Keratinocyte (primary cell): ENCODE data around the gene TET2. TPM values are rescaled to one million over a fixed set of nuclear protein-coding genes. Genes with fewer than 3 reads are reported as not detected.
A peak's percentile ranks its signal among the peaks of the same experiment; 100 is the strongest.

Experiments
- DNase-seq: peaks from one replicate; pipeline ENCODE4 v3.0.0-alpha.2; 2011; ENCODE audit warnings: low read depth, missing footprints, low spot score
- FAIRE-seq: peaks from 2 replicates; lab custom pipeline; 2011; peaks lifted over from hg19 to GRCh38; lab: Jason Lieb, UNC
- H2AFZ ChIP-seq: 2 replicates; pipeline ENCODE4 v1.6.0; 2012; ENCODE audit warnings: low read length, control low read depth, inconsistent platforms; ENCODE audit not compliant: control insufficient read depth
- H3K27ac ChIP-seq: 2 replicates; pipeline ENCODE4 v1.5.1; 2011; ENCODE audit warnings: low read length; ENCODE audit not compliant: control insufficient read depth, insufficient read depth
- H3K27me3 ChIP-seq: 3 replicates; pipeline ENCODE4 v1.6.0; 2011; ENCODE audit warnings: low read length; ENCODE audit not compliant: control insufficient read depth, insufficient read depth; ENCODE audit errors: extremely low read depth
- H3K36me3 ChIP-seq, 2 experiments: 2 replicates in 1 of 2; 3 replicates in 1 of 2; pipeline ENCODE4 v1.5.1; 2011; ENCODE audit warnings: low read length in 2 of 2, mild to moderate bottlenecking in 1 of 2; ENCODE audit not compliant: control insufficient read depth in 2 of 2, insufficient read depth in 2 of 2; ENCODE audit errors: extremely low read depth in 1 of 2
- H3K4me1 ChIP-seq: 3 replicates; pipeline ENCODE4 v1.5.1; 2011; ENCODE audit warnings: low read length; ENCODE audit not compliant: control insufficient read depth, insufficient read depth; ENCODE audit errors: extremely low read depth
- H3K4me2 ChIP-seq: 3 replicates; pipeline ENCODE4 v1.6.0; 2011; ENCODE audit warnings: low read depth, low read length; ENCODE audit not compliant: control insufficient read depth, insufficient read depth; ENCODE audit errors: extremely low read depth
- H3K4me3 ChIP-seq, 3 experiments: fragments of 200-600 bp in 1 of 3; sonication (generic) in 1 of 3; 2 replicates in 2 of 3; 3 replicates in 1 of 3; pipeline ENCODE4 v1.5.1; 2011 to 2016; ENCODE audit warnings: low read length in 3 of 3, mild to moderate bottlenecking in 3 of 3, control low read depth in 2 of 3, inconsistent platforms in 1 of 3, low read depth in 1 of 3, mixed read lengths in 1 of 3, mixed run types in 1 of 3, moderate library complexity in 1 of 3; ENCODE audit not compliant: control insufficient read depth in 2 of 3, insufficient read depth in 2 of 3; ENCODE audit errors: extremely low read depth in 1 of 3
- H3K79me2 ChIP-seq: 2 replicates; pipeline ENCODE4 v1.6.0; 2012; ENCODE audit warnings: low read length; ENCODE audit not compliant: control insufficient read depth, insufficient read depth
- H3K9ac ChIP-seq: 3 replicates; pipeline ENCODE4 v1.6.0; 2011; ENCODE audit warnings: low read length; ENCODE audit not compliant: control insufficient read depth, insufficient read depth; ENCODE audit errors: extremely low read depth
- H3K9me1 ChIP-seq: 3 replicates; pipeline ENCODE4 v1.6.0; 2011; ENCODE audit warnings: low read length; ENCODE audit not compliant: control insufficient read depth, insufficient read depth; ENCODE audit errors: extremely low read depth
- H3K9me3 ChIP-seq: 2 replicates; pipeline ENCODE4 v1.5.1; 2012; ENCODE audit warnings: low read depth, low read length; ENCODE audit not compliant: control insufficient read depth
- H4K20me1 ChIP-seq: 3 replicates; pipeline ENCODE4 v1.6.0; 2011; ENCODE audit warnings: low read length; ENCODE audit not compliant: control insufficient read depth, insufficient read depth; ENCODE audit errors: extremely low read depth
- EZH2 ChIP-seq: IDR thresholded peaks from one replicate; pipeline ENCODE4 v1.6.1; 2012; ENCODE audit warnings: inconsistent platforms, mild to moderate bottlenecking, low read length, moderate library complexity
- dilution Hi-C: fragments of 300-500 bp; cut with MboI; formaldehyde crosslinking; loops from one replicate; pipeline ENCODE4 v1.7.0; 2020; ENCODE audit warnings: low sequenced_read_pairs; ENCODE audit not compliant: extremely low pct_ligation_motif_present
- polyA plus RNA-seq, 5 experiments: library from polyadenylated mRNA; depleted of rRNA in 3 of 5; stranded (reverse) in 3 of 5; stranded (forward) in 1 of 5; unstranded in 1 of 5; fragments of >200 nt; gene quantifications; 1 replicate in 1 of 5; 2 replicates in 3 of 5; 3 replicates in 1 of 5; pipeline versions ENCODE4 v1.2.1 to v1.2.3, GENCODE V29; 2011 to 2012; ENCODE audit warnings: missing spikeins in 2 of 5, low read depth in 1 of 5, low replicate concordance in 1 of 5
- TF ChIP-seq, protein P1 (sequence below), 3 experiments: IDR thresholded peaks in 1 of 3; conservative IDR thresholded peaks in 1 of 3; optimal IDR thresholded peaks in 1 of 3; 2 replicates in 2 of 3; 3 replicates in 1 of 3; pipeline versions ENCODE3 to v1.5.1; 2011; ENCODE audit warnings: low read length in 3 of 3, mild to moderate bottlenecking in 3 of 3, moderate library complexity in 2 of 3, control low read depth in 1 of 3, inconsistent platforms in 1 of 3; ENCODE audit not compliant: insufficient read depth in 2 of 3; ENCODE audit errors: extremely low read depth in 1 of 3

Gene TET2
- polyA plus RNA-seq, 1 donor (not counting 4 experiments of a cell fraction or from before 2014, with no cell fraction given), result 9.6 TPM

DNA sequence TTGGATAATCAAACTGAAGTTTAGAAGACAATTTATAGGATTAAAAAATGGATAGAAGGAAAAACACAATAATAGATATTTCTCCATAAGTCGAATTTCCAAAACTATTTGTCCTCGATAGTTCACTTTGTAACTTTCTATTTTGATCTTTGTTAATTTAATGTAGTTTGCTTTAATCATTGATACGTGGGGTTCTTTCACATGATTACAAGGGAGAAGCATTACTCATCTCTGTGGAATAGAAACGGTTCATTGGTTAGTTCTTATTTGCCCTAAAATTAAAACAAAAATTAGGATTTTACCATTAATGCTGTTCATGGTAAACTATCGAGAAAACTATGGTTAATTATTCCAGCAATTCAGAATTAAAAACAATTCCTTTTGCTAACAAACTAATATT is 2.1 kb downstream of the TET2 start:
- H4K20me1 ChIP-seq, result no peaks in the 10 kb centered on the region
- H3K9me3 ChIP-seq, result no peaks in the 10 kb centered on the region
- no peak overlapping the region for H2AFZ ChIP-seq
- peak overlapping the region; percentile 93 for H3K4me2 ChIP-seq
- DNase-seq (no peak), FAIRE-seq (no peak)
- peak overlapping the region; percentile 99 for H3K9ac ChIP-seq
- H3K9me1 ChIP-seq, result peaks cover 3% of the 10 kb centered on the region
- dilution Hi-C loops, result no loop called here
- peak overlapping the region; percentile 96 for H3K27ac ChIP-seq
- peak overlapping the region; percentile 95 to 99 (median 99) for H3K4me3 ChIP-seq
- H3K4me1 ChIP-seq, result peaks cover 16% of the 10 kb centered on the region
- H3K79me2 ChIP-seq, result peaks cover 64% of the 10 kb centered on the region
- no peaks in the 10 kb centered on the region for H3K27me3 ChIP-seq
- no peaks in the 10 kb centered on the region for H3K36me3 ChIP-seq
- TF ChIP-seq, protein P1, sequence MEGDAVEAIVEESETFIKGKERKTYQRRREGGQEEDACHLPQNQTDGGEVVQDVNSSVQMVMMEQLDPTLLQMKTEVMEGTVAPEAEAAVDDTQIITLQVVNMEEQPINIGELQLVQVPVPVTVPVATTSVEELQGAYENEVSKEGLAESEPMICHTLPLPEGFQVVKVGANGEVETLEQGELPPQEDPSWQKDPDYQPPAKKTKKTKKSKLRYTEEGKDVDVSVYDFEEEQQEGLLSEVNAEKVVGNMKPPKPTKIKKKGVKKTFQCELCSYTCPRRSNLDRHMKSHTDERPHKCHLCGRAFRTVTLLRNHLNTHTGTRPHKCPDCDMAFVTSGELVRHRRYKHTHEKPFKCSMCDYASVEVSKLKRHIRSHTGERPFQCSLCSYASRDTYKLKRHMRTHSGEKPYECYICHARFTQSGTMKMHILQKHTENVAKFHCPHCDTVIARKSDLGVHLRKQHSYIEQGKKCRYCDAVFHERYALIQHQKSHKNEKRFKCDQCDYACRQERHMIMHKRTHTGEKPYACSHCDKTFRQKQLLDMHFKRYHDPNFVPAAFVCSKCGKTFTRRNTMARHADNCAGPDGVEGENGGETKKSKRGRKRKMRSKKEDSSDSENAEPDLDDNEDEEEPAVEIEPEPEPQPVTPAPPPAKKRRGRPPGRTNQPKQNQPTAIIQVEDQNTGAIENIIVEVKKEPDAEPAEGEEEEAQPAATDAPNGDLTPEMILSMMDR (optimal IDR thresholded peaks at IDR 0.05 in 1 of 3, IDR thresholded peaks at IDR 0.05 in 1 of 3, conservative IDR thresholded peaks at IDR 0.05 in 1 of 3; ENCODE audit: extremely low read depth in 1 of 3, insufficient read depth in 2 of 3, low read length in 3 of 3), result no peak
- TF ChIP-seq EZH2, result no peak

DNA sequence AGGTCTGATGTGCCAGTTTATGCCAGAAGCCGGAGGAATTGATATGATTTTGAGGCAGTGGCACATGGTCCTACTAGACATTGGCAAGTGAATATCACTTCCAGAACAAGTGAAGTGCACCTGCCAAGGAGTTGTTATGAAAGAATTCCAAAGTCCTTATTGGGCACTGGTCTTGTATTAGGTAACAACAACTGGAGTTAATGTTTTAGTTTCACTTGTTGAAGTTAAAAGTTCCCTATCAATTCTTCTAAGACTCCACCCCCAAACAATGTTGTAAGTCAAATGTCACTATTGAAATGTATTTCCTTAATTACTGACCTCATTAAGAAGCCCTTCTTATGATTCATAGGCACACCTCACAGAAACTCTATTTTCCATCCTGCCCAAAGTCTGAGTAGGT is 3.1 kb downstream of the TET2 start:
- DNase-seq (no peak), FAIRE-seq (no peak)
- no peak overlapping the region for H2AFZ ChIP-seq
- H3K9me1 ChIP-seq, result peaks cover 3% of the 10 kb centered on the region
- H3K9me3 ChIP-seq, result no peaks in the 10 kb centered on the region
- H3K9ac ChIP-seq, result no peak overlapping the region
- no peaks in the 10 kb centered on the region for H3K27me3 ChIP-seq
- H3K27ac ChIP-seq, result no peak overlapping the region
- TF ChIP-seq EZH2, result no peak
- TF ChIP-seq, protein P1 (optimal IDR thresholded peaks at IDR 0.05 in 1 of 3, IDR thresholded peaks at IDR 0.05 in 1 of 3, conservative IDR thresholded peaks at IDR 0.05 in 1 of 3; ENCODE audit: extremely low read depth in 1 of 3, insufficient read depth in 2 of 3, low read length in 3 of 3), result no peak
- no peaks in the 10 kb centered on the region for H4K20me1 ChIP-seq
- H3K4me3 ChIP-seq, result no peak overlapping the region
- H3K79me2 ChIP-seq, result peaks cover 65% of the 10 kb centered on the region
- dilution Hi-C loops, result no loop called here
- peaks cover 21% of the 10 kb centered on the region for H3K4me1 ChIP-seq
- peak overlapping the region; percentile 93 for H3K4me2 ChIP-seq
- no peaks in the 10 kb centered on the region for H3K36me3 ChIP-seq
